ENCODE measurements around the gene TNIP2. TPM values are rescaled to one million over a fixed set of nuclear protein-coding genes. Genes with fewer than 3 reads are reported as not detected.

Gene TNIP2
- total and polyA plus RNA-seq, 2 of the 13 experiments (the other 11 are each of a cell fraction or from before 2014, with no cell fraction given) = 25.6 to 38.0 TPM

- peak overlapping the region; percentile 79 for H3K9ac ChIP-seq (ENCODE audit: insufficient read depth, low read depth, low read length)
- TF ChIP-seq ZNF503 (CRISPR knock-in tag; IDR thresholded peaks at IDR 0.05) (0 out of 2 replicates have a peak, but pooled peaks have one; percentile 30), ZNF101 (CRISPR knock-in tag; IDR thresholded peaks at IDR 0.05; ENCODE audit: borderline replicate concordance, low read depth) (no peak), ATF1 (CRISPR knock-in tag; IDR thresholded peaks at IDR 0.05) (no peak), E2F2 (CRISPR knock-in tag; IDR thresholded peaks at IDR 0.05; ENCODE audit: borderline replicate concordance) (no peak), ZBTB49 (CRISPR knock-in tag; IDR thresholded peaks at IDR 0.05; ENCODE audit: borderline replicate concordance) (no peak), GZF1 (CRISPR knock-in tag; IDR thresholded peaks at IDR 0.05) (peak; percentile 40; the same call in 1 of the 2 replicates), DRAP1 (CRISPR knock-in tag; IDR thresholded peaks at IDR 0.05) (peak; percentile 49), KDM5A (IDR thresholded peaks at IDR 0.05; ENCODE audit: borderline replicate concordance, low read length) (no peak), ZNF704 (CRISPR knock-in tag; IDR thresholded peaks at IDR 0.05; ENCODE audit: borderline replicate concordance) (no peak), NCOA2 (CRISPR knock-in tag; IDR thresholded peaks at IDR 0.05) (peak; percentile 94), JUNB (CRISPR knock-in tag; IDR thresholded peaks at IDR 0.05; ENCODE audit: borderline replicate concordance) (peak; percentile 91; the same call in 1 of the 2 replicates), ZBTB7B (CRISPR knock-in tag; IDR thresholded peaks at IDR 0.05) (peak; percentile 99), NRL (CRISPR knock-in tag; IDR thresholded peaks at IDR 0.05; ENCODE audit: borderline replicate concordance) (no peak), PRPF4 (IDR thresholded peaks at IDR 0.05; ENCODE audit: low read depth, low read length, poor library complexity, severe bottlenecking) (peak; percentile 45)
Measured at GRCh38 chr4:2800691-2801596, 44.8 kb upstream of the TNIP2 start.

More at GRCh38 chr4:2800691-2801596, 44.8 kb upstream of the TNIP2 start:
- H3K79me2 ChIP-seq (ENCODE audit: insufficient read depth, low read length) = peaks cover 53% of the 10 kb centered on the region
- no TSS peak for BruUV-seq (replicated peaks)
- 13% methylated on average over 8 of the region's 29 CpGs for WGBS (ENCODE audit: low lambda C conversion rate)
- ChIA-PET POLR2A (interaction anchor here (0.7 to 2.7 kb wide), 11 partner anchors 9 to 68 kb away, joined by 3 to 65 read pairs (median 4); partner anchors contain the start of genes SH3BP2 and TNIP2), CTCF (ENCODE audit: low intra/inter-chr PET ratio, low total read pairs) (no interaction called here)
- no peak overlapping the region for H2AFZ ChIP-seq (ENCODE audit: low read length)
- H3K4me1 ChIP-seq (ENCODE audit: insufficient read depth, low read length) = peaks cover 61% of the 10 kb centered on the region
- peak overlapping the region; percentile 95 for H3K4me2 ChIP-seq (ENCODE audit: low read depth, low read length)
- in situ Hi-C loops (cut with HindIII; ENCODE audit: extremely low pct_ligation_motif_present, low pct_unique_long_range_greater_than_20kb) = loop anchor here (5.0 kb wide), 1 partner anchor 36 kb away; no protein-coding TSS in a partner anchor
- H3K9me3 ChIP-seq (ENCODE audit: low read length) = no peaks in the 10 kb centered on the region
- FAIRE-seq (peak; percentile 63), ATAC-seq (peak; percentile 89), DNase-seq (ENCODE audit: low spot score) (peak; percentile 92)
- H4K20me1 ChIP-seq (ENCODE audit: insufficient read depth, low read length) = no peaks in the 10 kb centered on the region
- peak overlapping the region; percentile 83 for H3K27ac ChIP-seq (ENCODE audit: extremely low read length, insufficient read depth, low read length)
- H3K36me3 ChIP-seq (replicated peaks in 1 of 2; ENCODE audit: control insufficient read depth in 1 of 2, insufficient read depth in 2 of 2, low read length in 2 of 2) = peaks cover 1 to 11% of the 10 kb centered on the region in 2 experiments; a peak in 3 of 5 replicates
- peak overlapping the region; percentile 56 to 79 (median 66) for H3K4me3 ChIP-seq (replicated peaks in 1 of 3; ENCODE audit: insufficient read depth in 1 of 3, low read depth in 2 of 3, low read length in 3 of 3)
- no peaks in the 10 kb centered on the region for H3K27me3 ChIP-seq (ENCODE audit: control insufficient read depth in 1 of 2, insufficient read depth in 2 of 2, low read length in 2 of 2)
- intact Hi-C loops (cut with micrococcal nuclease; ENCODE audit: unreplicated experiment) = loop anchor here (2.0 to 5.0 kb wide), 2 partner anchors 40 to 61 kb away; no protein-coding TSS in a partner anchor
